ENCODE results near the gene SLX4IP. TPM values are rescaled to one million over a fixed set of nuclear protein-coding genes. Genes with fewer than 3 reads are reported as not detected.

The SLX4IP gene
- total RNA-seq, 1 experiment from 2014 or later: 11.1 TPM

DNA sequence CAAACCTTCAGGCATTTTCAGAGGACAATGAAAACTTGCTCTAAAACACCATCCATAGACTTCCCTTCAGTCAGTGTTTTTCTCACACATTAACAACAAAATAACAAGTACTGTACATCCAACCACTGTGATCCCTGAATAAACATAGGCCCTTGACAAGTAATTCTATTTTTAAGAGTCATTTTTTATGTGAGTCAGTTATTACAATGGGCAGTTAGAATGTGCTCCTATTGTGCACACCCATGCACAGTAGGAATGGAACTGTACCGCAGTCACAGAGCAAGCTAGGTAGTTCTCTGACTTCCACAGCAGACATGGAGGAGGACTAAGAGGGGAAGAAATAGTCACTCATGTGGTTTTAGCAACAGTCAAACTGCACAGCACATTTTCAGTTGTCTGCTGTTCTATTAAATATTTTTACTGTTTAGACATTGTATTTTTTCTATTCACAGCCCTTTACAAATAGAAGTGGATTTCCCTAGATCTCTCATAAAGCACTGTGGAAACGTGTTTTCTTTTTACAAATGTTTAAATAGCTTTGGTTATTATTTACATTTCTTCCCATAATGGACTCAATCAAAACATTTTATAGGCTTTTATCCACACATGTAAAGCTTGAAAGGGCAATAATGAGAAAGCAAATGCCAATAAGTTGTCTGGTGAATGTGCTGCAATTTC is 138.3 kb downstream of the SLX4IP start (continued):
- TF ChIP-seq POLR2A (IDR thresholded peaks at IDR 0.05; ENCODE audit: borderline replicate concordance, extremely low read depth, insufficient read depth, insufficient read length): no peak
- no peak for TF ChIP-seq CEBPB (IDR thresholded peaks at IDR 0.05; ENCODE audit: low read depth)
- TF ChIP-seq, protein P1, sequence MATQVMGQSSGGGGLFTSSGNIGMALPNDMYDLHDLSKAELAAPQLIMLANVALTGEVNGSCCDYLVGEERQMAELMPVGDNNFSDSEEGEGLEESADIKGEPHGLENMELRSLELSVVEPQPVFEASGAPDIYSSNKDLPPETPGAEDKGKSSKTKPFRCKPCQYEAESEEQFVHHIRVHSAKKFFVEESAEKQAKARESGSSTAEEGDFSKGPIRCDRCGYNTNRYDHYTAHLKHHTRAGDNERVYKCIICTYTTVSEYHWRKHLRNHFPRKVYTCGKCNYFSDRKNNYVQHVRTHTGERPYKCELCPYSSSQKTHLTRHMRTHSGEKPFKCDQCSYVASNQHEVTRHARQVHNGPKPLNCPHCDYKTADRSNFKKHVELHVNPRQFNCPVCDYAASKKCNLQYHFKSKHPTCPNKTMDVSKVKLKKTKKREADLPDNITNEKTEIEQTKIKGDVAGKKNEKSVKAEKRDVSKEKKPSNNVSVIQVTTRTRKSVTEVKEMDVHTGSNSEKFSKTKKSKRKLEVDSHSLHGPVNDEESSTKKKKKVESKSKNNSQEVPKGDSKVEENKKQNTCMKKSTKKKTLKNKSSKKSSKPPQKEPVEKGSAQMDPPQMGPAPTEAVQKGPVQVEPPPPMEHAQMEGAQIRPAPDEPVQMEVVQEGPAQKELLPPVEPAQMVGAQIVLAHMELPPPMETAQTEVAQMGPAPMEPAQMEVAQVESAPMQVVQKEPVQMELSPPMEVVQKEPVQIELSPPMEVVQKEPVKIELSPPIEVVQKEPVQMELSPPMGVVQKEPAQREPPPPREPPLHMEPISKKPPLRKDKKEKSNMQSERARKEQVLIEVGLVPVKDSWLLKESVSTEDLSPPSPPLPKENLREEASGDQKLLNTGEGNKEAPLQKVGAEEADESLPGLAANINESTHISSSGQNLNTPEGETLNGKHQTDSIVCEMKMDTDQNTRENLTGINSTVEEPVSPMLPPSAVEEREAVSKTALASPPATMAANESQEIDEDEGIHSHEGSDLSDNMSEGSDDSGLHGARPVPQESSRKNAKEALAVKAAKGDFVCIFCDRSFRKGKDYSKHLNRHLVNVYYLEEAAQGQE (IDR thresholded peaks at IDR 0.05; ENCODE audit: low read depth): no peak

DNA sequence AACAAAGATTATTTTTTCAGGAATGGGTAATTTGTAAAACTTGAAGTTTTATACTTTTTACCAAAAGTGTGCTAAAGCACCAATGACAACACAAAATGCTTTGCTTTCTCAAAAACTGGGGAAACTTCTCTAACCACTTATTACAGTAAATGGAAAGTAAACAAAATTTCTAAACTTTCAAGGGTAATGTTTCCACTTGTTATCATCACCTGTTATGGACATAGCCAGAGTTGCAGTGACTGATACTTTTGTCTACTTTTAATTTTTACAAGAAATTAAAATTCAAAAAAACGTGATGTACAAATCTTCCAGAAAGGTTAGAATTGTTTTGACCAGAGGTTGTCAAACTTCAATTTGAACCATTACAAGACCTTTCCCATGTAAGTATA is 138.8 kb downstream of the SLX4IP start:
- CTCF ChIA-PET: no interaction called here

More for the DNA sequence above, 138.8 kb downstream of the SLX4IP start:
- no peaks in the 10 kb centered on the region for H3K9me2 ChIP-seq (ENCODE audit: insufficient read depth)
- no peaks in the 10 kb centered on the region for H3K36me3 ChIP-seq (ENCODE audit: control insufficient read depth in 1 of 2, insufficient read depth in 2 of 2, low read length in 2 of 2)
- no peaks in the 10 kb centered on the region for H3K79me2 ChIP-seq (ENCODE audit: insufficient read depth, low read length)
- H3K9me3 ChIP-seq (ENCODE audit: control insufficient read depth in 1 of 2, insufficient read depth in 1 of 2, low read depth in 1 of 2, low read length in 2 of 2): no peaks in the 10 kb centered on the region
- ATAC-seq: no peak
- TF ChIP-seq SRF (IDR thresholded peaks at IDR 0.05; ENCODE audit: low read depth) (no peak), SP1 (IDR thresholded peaks at IDR 0.05; ENCODE audit: low read depth) (no peak), TCF7L2 (IDR thresholded peaks at IDR 0.05; ENCODE audit: borderline replicate concordance, extremely low read depth, insufficient read depth, insufficient read length) (no peak), YY1 (IDR thresholded peaks at IDR 0.05; ENCODE audit: extremely low read depth, insufficient replicate concordance, low read depth, low read length) (no peak), EZH2phosphoT487 (IDR thresholded peaks at IDR 0.05; ENCODE audit: borderline replicate concordance) (no peak), ZNF274 (IDR thresholded peaks at IDR 0.05; ENCODE audit: low read depth, low read length) (no peak), RAD21 (IDR thresholded peaks at IDR 0.05; ENCODE audit: low read depth) (no peak), JUND (IDR thresholded peaks at IDR 0.05) (no peak), CEBPB (IDR thresholded peaks at IDR 0.05; ENCODE audit: low read depth) (no peak)
- TF ChIP-seq, protein P2, sequence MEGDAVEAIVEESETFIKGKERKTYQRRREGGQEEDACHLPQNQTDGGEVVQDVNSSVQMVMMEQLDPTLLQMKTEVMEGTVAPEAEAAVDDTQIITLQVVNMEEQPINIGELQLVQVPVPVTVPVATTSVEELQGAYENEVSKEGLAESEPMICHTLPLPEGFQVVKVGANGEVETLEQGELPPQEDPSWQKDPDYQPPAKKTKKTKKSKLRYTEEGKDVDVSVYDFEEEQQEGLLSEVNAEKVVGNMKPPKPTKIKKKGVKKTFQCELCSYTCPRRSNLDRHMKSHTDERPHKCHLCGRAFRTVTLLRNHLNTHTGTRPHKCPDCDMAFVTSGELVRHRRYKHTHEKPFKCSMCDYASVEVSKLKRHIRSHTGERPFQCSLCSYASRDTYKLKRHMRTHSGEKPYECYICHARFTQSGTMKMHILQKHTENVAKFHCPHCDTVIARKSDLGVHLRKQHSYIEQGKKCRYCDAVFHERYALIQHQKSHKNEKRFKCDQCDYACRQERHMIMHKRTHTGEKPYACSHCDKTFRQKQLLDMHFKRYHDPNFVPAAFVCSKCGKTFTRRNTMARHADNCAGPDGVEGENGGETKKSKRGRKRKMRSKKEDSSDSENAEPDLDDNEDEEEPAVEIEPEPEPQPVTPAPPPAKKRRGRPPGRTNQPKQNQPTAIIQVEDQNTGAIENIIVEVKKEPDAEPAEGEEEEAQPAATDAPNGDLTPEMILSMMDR (IDR thresholded peaks at IDR 0.05 in 2 of 3, conservative IDR thresholded peaks at IDR 0.05 in 1 of 3; ENCODE audit: borderline replicate concordance in 1 of 3, insufficient read depth in 1 of 3, low read depth in 2 of 3, low read length in 2 of 3): no peak
- TF ChIP-seq, protein P3, sequence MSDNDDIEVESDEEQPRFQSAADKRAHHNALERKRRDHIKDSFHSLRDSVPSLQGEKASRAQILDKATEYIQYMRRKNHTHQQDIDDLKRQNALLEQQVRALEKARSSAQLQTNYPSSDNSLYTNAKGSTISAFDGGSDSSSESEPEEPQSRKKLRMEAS (IDR thresholded peaks at IDR 0.05): no peak
- TF ChIP-seq, protein P4, sequence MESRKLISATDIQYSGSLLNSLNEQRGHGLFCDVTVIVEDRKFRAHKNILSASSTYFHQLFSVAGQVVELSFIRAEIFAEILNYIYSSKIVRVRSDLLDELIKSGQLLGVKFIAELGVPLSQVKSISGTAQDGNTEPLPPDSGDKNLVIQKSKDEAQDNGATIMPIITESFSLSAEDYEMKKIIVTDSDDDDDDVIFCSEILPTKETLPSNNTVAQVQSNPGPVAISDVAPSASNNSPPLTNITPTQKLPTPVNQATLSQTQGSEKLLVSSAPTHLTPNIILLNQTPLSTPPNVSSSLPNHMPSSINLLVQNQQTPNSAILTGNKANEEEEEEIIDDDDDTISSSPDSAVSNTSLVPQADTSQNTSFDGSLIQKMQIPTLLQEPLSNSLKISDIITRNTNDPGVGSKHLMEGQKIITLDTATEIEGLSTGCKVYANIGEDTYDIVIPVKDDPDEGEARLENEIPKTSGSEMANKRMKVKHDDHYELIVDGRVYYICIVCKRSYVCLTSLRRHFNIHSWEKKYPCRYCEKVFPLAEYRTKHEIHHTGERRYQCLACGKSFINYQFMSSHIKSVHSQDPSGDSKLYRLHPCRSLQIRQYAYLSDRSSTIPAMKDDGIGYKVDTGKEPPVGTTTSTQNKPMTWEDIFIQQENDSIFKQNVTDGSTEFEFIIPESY (IDR thresholded peaks at IDR 0.05; ENCODE audit: extremely low read depth, insufficient replicate concordance, low read length): no peak
- no peak overlapping the region for H3K4me2 ChIP-seq (ENCODE audit: low read length)
- peaks cover 15 to 31% of the 10 kb centered on the region in 2 experiments for H3K4me1 ChIP-seq (ENCODE audit: control insufficient read depth in 1 of 2, insufficient read depth in 2 of 2, low read length in 2 of 2)
- ChIA-PET RAD21 (ENCODE audit: low non-redundant PET in 1 of 2, low total read pairs in 2 of 2, uncharacterized antibody in 2 of 2, unreplicated experiment in 2 of 2) (no interaction called here), POLR2A (no interaction called here)
- no peaks in the 10 kb centered on the region for H4K20me1 ChIP-seq (ENCODE audit: insufficient read depth)
- H3K27me3 ChIP-seq (ENCODE audit: insufficient read depth, low read length): no peaks in the 10 kb centered on the region
- no peak overlapping the region for H3K27ac ChIP-seq (ENCODE audit: low read depth, low read length)
- H3K9ac ChIP-seq (ENCODE audit: low read length): no peak overlapping the region
- H2AFZ ChIP-seq (ENCODE audit: low read depth, low read length, poor library complexity, severe bottlenecking): no peak overlapping the region
- intact Hi-C loops (cut with micrococcal nuclease): no loop called here
- H3K4me3 ChIP-seq (replicated peaks in 1 of 2; ENCODE audit: low read depth in 1 of 2, low read length in 2 of 2): no peak overlapping the region
- DNase-seq (ENCODE audit: low read depth, low spot score): no peak
- no TSS peak for BruUV-seq (replicated peaks)

Data from HCT116 (cell line).